T-helper 1 cell treated with Interleukin-12 subunit alpha and Interleukin-12 subunit beta and Interleukin-4 antibody, amounts not matched to agents 30 ng/mL and 1 ng/mL, for 36 hours (primary cell): Measurements from ENCODE around the gene ZNF493. TPM values are rescaled to one million over a fixed set of nuclear protein-coding genes. Genes with fewer than 3 reads are reported as not detected.

ENCODE experiments used
- intact Hi-C: fragments of 100-400 bp; cut with micrococcal nuclease; formaldehyde crosslinking; loops from one replicate; pipeline ENCODE4 v1.15.1; 2024
- total RNA-seq: library from RNA; stranded (reverse); gene quantifications from 2 replicates; pipeline ENCODE4 v1.2.3, GENCODE V29; 2022

ZNF493 gene
- total RNA-seq, 1 donor from 2014 or later = 16.6 TPM

GRCh38 chr19:21462540-21462939 lies 65.6 kb downstream of the ZNF493 start:
- intact Hi-C loops = no loop called here

DNA sequence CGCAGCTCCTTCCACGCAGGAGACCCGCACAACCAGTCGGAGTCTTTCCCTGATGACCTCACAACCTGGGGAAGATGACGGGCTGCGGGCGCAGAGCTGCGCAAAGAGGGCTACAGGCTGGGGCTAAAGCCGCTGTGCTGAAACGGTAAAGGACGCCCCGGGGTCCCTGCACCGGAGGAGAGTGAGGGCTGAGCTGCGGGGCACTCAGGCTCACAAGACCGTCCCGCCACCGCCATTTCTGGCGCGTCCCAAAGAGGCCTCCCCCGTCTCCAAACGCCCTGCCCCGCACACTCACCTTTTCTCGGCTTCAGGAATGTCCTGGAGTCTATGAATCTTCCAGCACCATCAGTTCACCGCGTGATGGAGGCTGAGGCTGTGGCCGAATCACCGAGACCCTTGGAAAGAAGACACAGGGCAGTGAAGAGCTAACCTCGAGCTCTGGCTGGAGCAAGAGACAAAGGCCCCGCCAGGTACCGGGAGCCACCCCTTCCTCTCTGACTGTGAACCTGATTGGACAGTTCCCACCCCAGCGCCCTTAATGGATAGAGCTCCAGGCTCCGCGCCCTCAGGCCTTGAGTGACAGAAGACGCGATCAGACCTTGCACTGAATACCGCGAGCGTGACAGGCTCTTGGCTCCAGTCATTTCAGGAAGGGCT lies 66.6 kb downstream of the ZNF493 start:
- intact Hi-C loops = no loop called here

DNA sequence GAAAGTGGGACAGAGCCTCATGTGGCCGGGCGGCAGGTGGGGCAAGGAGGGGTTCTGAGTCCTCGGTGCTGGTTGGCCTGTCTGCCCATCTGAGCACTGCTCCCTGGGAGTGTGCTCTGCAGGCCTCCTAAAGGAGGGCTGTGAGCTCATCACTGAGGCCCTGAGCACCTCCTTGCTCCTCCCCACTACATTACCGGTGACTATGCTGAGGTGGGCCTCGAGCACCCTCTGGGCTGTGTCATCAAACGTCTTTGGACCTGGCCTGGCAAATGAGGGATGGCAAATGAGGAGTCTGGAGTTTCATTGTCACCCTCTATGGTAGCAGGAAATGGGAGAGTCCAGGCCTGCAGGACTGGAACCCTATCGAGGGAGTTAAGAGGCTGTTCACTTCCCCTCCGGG lies 69.7 kb downstream of the ZNF493 start:
- intact Hi-C loops = no loop called here

DNA sequence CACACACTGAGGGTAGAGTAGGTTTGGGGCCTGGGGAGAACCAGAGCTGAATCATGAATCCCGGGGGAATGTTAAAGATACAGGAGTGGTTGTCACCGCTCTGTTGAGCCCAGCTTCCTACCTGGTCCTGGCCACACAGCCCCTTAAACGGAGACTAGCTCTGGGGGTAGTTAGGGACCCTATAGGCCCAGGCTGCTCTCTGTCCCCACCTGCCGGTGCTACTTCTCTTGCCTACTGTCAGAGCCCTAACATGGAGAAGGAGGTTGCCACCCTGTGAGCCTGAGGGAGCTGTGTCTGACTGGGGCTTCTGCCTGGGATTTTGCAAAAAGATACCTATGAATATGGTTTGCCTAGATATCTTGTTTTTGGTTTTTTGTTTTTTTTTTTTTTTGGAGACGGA lies 71.9 kb downstream of the ZNF493 start:
- intact Hi-C loops = no loop called here

DNA sequence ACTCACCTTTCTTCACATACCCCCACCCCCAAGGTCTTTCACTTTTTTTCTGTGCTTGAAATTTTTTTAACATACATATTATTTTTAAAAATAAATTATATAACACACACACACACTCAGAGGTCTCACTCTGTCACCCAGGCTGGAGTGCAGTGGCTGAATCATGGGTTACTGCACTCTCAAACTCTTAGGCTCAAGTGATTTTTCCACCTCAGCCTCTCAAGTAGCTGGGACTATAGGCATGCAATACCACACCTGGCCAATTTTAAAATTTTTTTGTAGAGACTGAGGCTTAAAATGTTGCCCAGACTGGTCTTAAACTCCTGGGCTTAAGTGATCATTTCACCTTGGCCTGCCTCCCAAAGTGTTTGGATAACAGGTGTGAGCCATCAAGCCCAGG lies 75.6 kb downstream of the ZNF493 start:
- intact Hi-C loops = no loop called here

DNA sequence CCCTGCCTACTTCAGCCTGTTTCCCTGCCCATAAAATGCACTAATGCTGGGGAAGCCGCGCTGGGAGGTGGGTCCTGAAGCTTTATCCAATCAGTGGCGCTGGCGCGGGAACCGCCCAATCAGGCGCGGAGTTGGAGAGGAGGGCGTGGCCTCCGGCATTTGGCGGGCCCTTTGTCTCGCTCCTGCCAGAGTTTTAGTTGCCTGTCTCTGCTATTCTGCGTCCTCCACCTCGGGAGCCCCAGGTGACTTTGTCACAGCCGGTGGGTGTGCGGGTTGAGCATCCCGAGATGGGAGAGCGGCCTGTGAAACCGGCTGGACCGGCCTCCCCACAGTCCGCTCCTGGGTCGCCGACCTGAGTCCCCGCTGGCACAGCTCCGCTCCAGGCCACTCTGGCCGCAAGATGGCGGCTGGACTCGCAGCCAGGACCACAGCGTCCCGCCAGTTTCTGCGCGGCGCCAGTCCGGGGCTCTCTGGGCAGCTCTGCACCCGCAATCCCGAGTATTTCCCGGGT lies 77.8 kb downstream of the ZNF493 start:
- intact Hi-C loops = no loop called here

Other genes with a start within 250 kb of the ZNF493 start
- 16.5 and 17.5 TPM in 2 replicates for gene ZNF708, start 67.7 kb upstream of the ZNF493 start, total RNA-seq
- gene ZNF738, start 38.1 kb upstream of the ZNF493 start, total RNA-seq = 7.8 and 9.9 TPM in 2 replicates
- gene ZNF429, start 108.5 kb downstream of the ZNF493 start, total RNA-seq = 3.2 and 4.3 TPM in 2 replicates